HCT116 (cell line): ENCODE measurements around the gene C4orf46. TPM values are rescaled to one million over a fixed set of nuclear protein-coding genes. Genes with fewer than 3 reads are reported as not detected.

Experiments
- ATAC-seq: fragments of 200-7000 bp; cut with Tn5 transposase; 2 replicates; pipeline ENCODE4 v1.9.1; 2020; ENCODE audit warnings: mild to moderate bottlenecking, moderate library complexity
- BruUV-seq: library from RNA; stranded (reverse); fragments of 400-500 nt; replicated peaks from 2 replicates; lab custom pipeline; 2021; lab: Mats Ljungman, UMichigan
- CTCF ChIA-PET: fragments of 300-600 bp; sonication (Branson Sonifier 250); formaldehyde crosslinking; loops from one replicate; lab custom pipeline; 2021; ENCODE audit warnings: antibody characterized with exemption; lab: Charles Lee
- POLR2A ChIA-PET: fragments of 300-600, 350-600 bp; sonication (Branson Sonifier 250); formaldehyde crosslinking; loops from one replicate; lab custom pipeline; 2021; ENCODE audit warnings: antibody characterized with exemption; lab: Charles Lee
- RAD21 ChIA-PET, 2 experiments: fragments of 300-600 bp; sonication (Branson Sonifier 250); formaldehyde crosslinking; loops; one replicate each; lab custom pipeline; 2023; ENCODE audit warnings: low total read pairs in 2 of 2; ENCODE audit not compliant: uncharacterized antibody in 2 of 2, unreplicated experiment in 2 of 2, low non-redundant PET in 1 of 2; lab: Charles Lee
- DNase-seq: peaks from one replicate; pipeline ENCODE4 v3.0.0-alpha.2; 2010; ENCODE audit warnings: low read depth, low spot score
- H2AFZ ChIP-seq: fragments of 200-600 bp; shearing (Covaris generic), sonication (generic); 2 replicates; pipeline ENCODE4 v1.6.1; 2017; ENCODE audit warnings: low read depth, mixed run types, mixed read lengths, antibody characterized with exemption, low read length; ENCODE audit not compliant: poor library complexity, severe bottlenecking
- H3K27ac ChIP-seq: 2 replicates; pipeline ENCODE4 v1.5.1; 2012; ENCODE audit warnings: low read depth, low read length
- H3K27me3 ChIP-seq: fragments of 200-600 bp; sonication (generic); 2 replicates; pipeline ENCODE4 v1.6.1; 2016; ENCODE audit warnings: mixed run types, low read length, mixed read lengths; ENCODE audit not compliant: insufficient read depth
- H3K36me3 ChIP-seq, 2 experiments: fragments of 200-500 bp in 1 of 2; fragments of 200-600 bp in 1 of 2; sonication (Bioruptor generic) in 1 of 2; sonication (generic) in 1 of 2; 2 replicates each; pipeline versions ENCODE4 v1.5.1 to v1.6.1; 2014 to 2016; ENCODE audit warnings: low read length in 2 of 2, inconsistent platforms in 1 of 2, mixed read lengths in 1 of 2, mixed run types in 1 of 2; ENCODE audit not compliant: insufficient read depth in 2 of 2, control insufficient read depth in 1 of 2
- H3K4me1 ChIP-seq, 2 experiments: fragments of 200-600 bp in 1 of 2; sonication (generic) in 1 of 2; 2 replicates each; pipeline versions ENCODE4 v1.5.1 to v1.6.1; 2012 to 2017; ENCODE audit warnings: low read length in 2 of 2, inconsistent platforms in 1 of 2, mild to moderate bottlenecking in 1 of 2, mixed read lengths in 1 of 2, mixed run types in 1 of 2, moderate library complexity in 1 of 2; ENCODE audit not compliant: insufficient read depth in 2 of 2, control insufficient read depth in 1 of 2
- H3K4me2 ChIP-seq: fragments of 200-600 bp; sonication (generic); 2 replicates; pipeline ENCODE4 v1.6.1; 2017; ENCODE audit warnings: mixed run types, low read length, mixed read lengths
- H3K4me3 ChIP-seq, 2 experiments: fragments of 200-600 bp in 1 of 2; sonication (generic) in 1 of 2; replicated peaks in 1 of 2; 2 replicates each; pipeline ENCODE4 v1.5.1; 2011 to 2016; ENCODE audit warnings: low read length in 2 of 2, control low read depth in 1 of 2, low read depth in 1 of 2, mild to moderate bottlenecking in 1 of 2, mixed read lengths in 1 of 2, mixed run types in 1 of 2
- H3K79me2 ChIP-seq: fragments of 200-600 bp; sonication (generic); 2 replicates; pipeline ENCODE4 v1.6.1; 2017; ENCODE audit warnings: mild to moderate bottlenecking, mixed run types, low read length, moderate library complexity, mixed read lengths; ENCODE audit not compliant: insufficient read depth
- H3K9ac ChIP-seq: fragments of 200-600 bp; sonication (generic); 2 replicates; pipeline ENCODE4 v1.6.1; 2016; ENCODE audit warnings: low read length, mixed read lengths
- H3K9me2 ChIP-seq: fragments of 200-600 bp; sonication (generic), shearing (Covaris generic); 2 replicates; pipeline ENCODE4 v1.6.1; 2017; ENCODE audit warnings: mixed run types, mild to moderate bottlenecking, moderate library complexity; ENCODE audit not compliant: insufficient read depth
- H3K9me3 ChIP-seq, 2 experiments: fragments of 200-500 bp in 1 of 2; fragments of 200-600 bp in 1 of 2; sonication (Bioruptor generic) in 1 of 2; sonication (generic) in 1 of 2; 2 replicates each; pipeline ENCODE4 v1.6.1; 2014 to 2017; ENCODE audit warnings: low read length in 2 of 2, mixed read lengths in 2 of 2, inconsistent platforms in 1 of 2, low read depth in 1 of 2, mild to moderate bottlenecking in 1 of 2, mixed run types in 1 of 2, moderate library complexity in 1 of 2; ENCODE audit not compliant: control insufficient read depth in 1 of 2, insufficient read depth in 1 of 2
- H4K20me1 ChIP-seq: fragments of 200-600 bp; sonication (generic), shearing (Covaris generic); 2 replicates; pipeline ENCODE4 v1.6.1; 2017; ENCODE audit warnings: mixed run types, mild to moderate bottlenecking, moderate library complexity; ENCODE audit not compliant: insufficient read depth
- ATF3 ChIP-seq: IDR thresholded peaks from 2 replicates; pipeline ENCODE4 v1.6.1; 2012
- CTCF ChIP-seq, 3 experiments: fragments of 200-600 bp in 1 of 3; sonication (generic) in 1 of 3; IDR thresholded peaks in 2 of 3; conservative IDR thresholded peaks in 1 of 3; 2 replicates each; pipeline ENCODE4 v1.5.1; 2012 to 2017; ENCODE audit warnings: low read depth in 2 of 3, low read length in 2 of 3, antibody characterized with exemption in 1 of 3, borderline replicate concordance in 1 of 3, control low read depth in 1 of 3, mild to moderate bottlenecking in 1 of 3, mixed read lengths in 1 of 3, mixed run types in 1 of 3, moderate library complexity in 1 of 3; ENCODE audit not compliant: insufficient read depth in 1 of 3
- ELF1 ChIP-seq: IDR thresholded peaks from 2 replicates; pipeline ENCODE4 v1.6.1; 2012; ENCODE audit warnings: low read depth, borderline replicate concordance
- POLR2A ChIP-seq: IDR thresholded peaks from 2 replicates; pipeline ENCODE4 v1.7.0; 2011; ENCODE audit warnings: borderline replicate concordance; ENCODE audit not compliant: insufficient read depth, insufficient read length; ENCODE audit errors: extremely low read depth
- RAD21 ChIP-seq: IDR thresholded peaks from 2 replicates; pipeline ENCODE4 v1.6.1; 2012; ENCODE audit warnings: low read depth, mild to moderate bottlenecking
- SIN3A ChIP-seq: IDR thresholded peaks from 2 replicates; pipeline ENCODE4 v1.6.1; 2012; ENCODE audit warnings: low read depth
- intact Hi-C: fragments of 100-400 bp; cut with micrococcal nuclease; formaldehyde crosslinking; loops from 2 replicates; pipeline ENCODE4 v1.10.0; 2022
- total RNA-seq: library from RNA; stranded (reverse); gene quantifications from one replicate; pipeline ENCODE4 v1.2.1, GENCODE V29; 2021; ENCODE audit not compliant: unreplicated experiment

The C4orf46 gene
- total RNA-seq, 1 experiment from 2014 or later = 16.3 TPM

GRCh38 chr4:158676076-158676475 is 4.4 kb upstream of the C4orf46 start:
- no peaks in the 10 kb centered on the region for H3K27me3 ChIP-seq
- no peak overlapping the region for H3K4me2 ChIP-seq
- no peak for ATAC-seq
- H3K9ac ChIP-seq = no peak overlapping the region
- H2AFZ ChIP-seq = no peak overlapping the region
- no peak for DNase-seq
- no peaks in the 10 kb centered on the region for H3K36me3 ChIP-seq
- POLR2A ChIA-PET = no interaction called here
- no peaks in the 10 kb centered on the region for H3K9me2 ChIP-seq
- no peak for TF ChIP-seq SIN3A
- no peak for TF ChIP-seq ATF3
- no peak for TF ChIP-seq ELF1
- TF ChIP-seq CTCF (IDR thresholded peaks at IDR 0.05 in 2 of 3, conservative IDR thresholded peaks at IDR 0.05 in 1 of 3; ENCODE audit: borderline replicate concordance in 1 of 3, insufficient read depth in 1 of 3, low read depth in 2 of 3, low read length in 2 of 3) = no peak
- TF ChIP-seq RAD21 = no peak
- TF ChIP-seq, all 23 proteins: peak for 0
- Histone ChIP-seq H3K79me2 (peaks cover 5% of the 10 kb centered on the region), H3K4me1 (peaks cover 4 to 10% of the 10 kb centered on the region in 2 experiments; a peak in 3 of 4 replicates), H4K20me1 (no peaks in the 10 kb centered on the region), H3K9me3 (no peaks in the 10 kb centered on the region), H3K27ac (no peak overlapping the region), H3K4me3 (no peak overlapping the region)
- BruUV-seq = no TSS peak
- ChIA-PET RAD21 (no interaction called here), CTCF (no interaction called here)
- intact Hi-C loops = no loop called here

- Histone ChIP-seq H3K79me2 (peaks cover 30% of the 10 kb centered on the region), H3K4me1 (peaks cover 9 to 17% of the 10 kb centered on the region in 2 experiments; a peak in 3 of 4 replicates)
- POLR2A ChIA-PET = no interaction called here
Measured at GRCh38 chr4:158673633-158674032, 1.9 kb upstream of the C4orf46 start.

More at GRCh38 chr4:158673633-158674032, 1.9 kb upstream of the C4orf46 start:
- ChIA-PET CTCF (no interaction called here), RAD21 (no interaction called here)
- Histone ChIP-seq H3K27ac (no peak overlapping the region), H4K20me1 (no peaks in the 10 kb centered on the region), H3K36me3 (peaks cover 0 to 4% of the 10 kb centered on the region in 2 experiments; a peak in 1 of 4 replicates), H3K9me2 (no peaks in the 10 kb centered on the region), H3K9me3 (no peaks in the 10 kb centered on the region), H3K9ac (no peak overlapping the region), H2AFZ (no peak overlapping the region), H3K4me2 (0 out of 2 replicates have a peak overlapping the region, but pooled peaks have one; percentile 86), H3K4me3 (no peak overlapping the region), H3K27me3 (no peaks in the 10 kb centered on the region)
- DNase-seq (no peak), ATAC-seq (no peak)
- no TSS peak for BruUV-seq
- intact Hi-C loops = loop anchor here (5.0 kb wide), 2 partner anchors 49 to 774 kb away; partner anchors contain the start of gene PPID
- no peak for TF ChIP-seq POLR2A
